ENCODE data around the gene LANCL2. TPM values are rescaled to one million over a fixed set of nuclear protein-coding genes. Genes with fewer than 3 reads are reported as not detected.
A peak's percentile ranks its signal among the peaks of the same experiment; 100 is the strongest.

Gene LANCL2
- total and polyA plus RNA-seq, 3 experiments from 2014 or later, result 7.4 to 24.1 (median 22.1) TPM

DNA sequence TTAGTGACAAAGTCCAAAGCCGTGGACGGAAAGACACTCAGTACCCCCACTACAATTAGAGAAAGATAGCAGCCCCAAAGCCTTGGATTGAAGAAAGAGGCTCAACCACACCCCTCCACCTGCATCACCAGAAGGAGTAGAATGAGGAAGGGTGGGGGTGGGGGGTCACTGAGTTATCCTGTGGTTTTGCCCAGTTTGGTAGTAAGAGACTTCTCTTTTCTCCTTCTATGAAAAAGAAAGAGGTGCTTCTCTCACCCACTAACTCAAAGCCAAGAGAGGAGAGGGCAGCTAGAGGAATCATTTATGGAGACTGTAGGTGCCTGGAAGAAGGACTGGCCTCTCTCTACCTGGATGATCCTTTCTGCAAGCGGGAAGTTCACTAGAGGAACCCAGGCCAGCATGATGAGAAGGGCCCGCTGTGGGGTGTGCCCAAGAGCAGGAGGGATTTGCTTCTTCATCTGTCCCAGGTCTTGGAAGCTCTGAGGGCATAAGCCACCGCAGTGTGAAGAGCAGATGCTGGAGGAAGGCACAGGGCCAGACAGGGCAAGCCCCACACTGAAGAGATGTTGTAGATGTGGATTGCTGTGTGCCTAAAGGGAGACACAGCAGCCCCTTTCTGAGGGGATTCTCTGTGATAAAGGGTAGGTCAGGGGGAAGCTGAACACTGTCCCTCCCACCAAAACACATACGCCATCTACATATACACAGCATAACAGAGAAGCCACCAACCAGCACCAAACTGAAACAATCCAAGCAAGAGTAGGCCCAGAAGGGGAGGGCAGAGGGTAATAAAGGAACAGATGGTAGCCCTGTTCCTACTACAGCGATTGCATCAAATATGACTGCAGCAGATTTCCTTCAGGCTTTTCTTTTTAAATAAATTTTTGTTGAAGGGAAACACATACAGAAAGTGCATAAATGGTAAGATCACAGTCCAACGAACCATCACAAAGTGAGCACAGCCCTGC, 25.8 kb upstream of the LANCL2 start:
- Mint-ChIP-seq H3K9me3 (no peaks in the 10 kb centered on the region), H3K4me3 (no peak overlapping the region), H3K27ac (no peak overlapping the region), H3K4me1 (no peaks in the 10 kb centered on the region), H3K27me3 (no peaks in the 10 kb centered on the region), H3K36me3 (no peaks in the 10 kb centered on the region)
- POLR2A ChIA-PET, result no interaction called here
- Histone ChIP-seq H3K4me3 (ENCODE audit: low read length) (no peak overlapping the region), H3K4me1 (ENCODE audit: insufficient read depth, low read length) (no peaks in the 10 kb centered on the region), H3K27ac (ENCODE audit: low read depth, low read length) (no peak overlapping the region), H3K27me3 (ENCODE audit: insufficient read depth, low read length, poor library complexity, severe bottlenecking) (no peaks in the 10 kb centered on the region), H3K36me3 (ENCODE audit: insufficient read depth, low read length) (no peaks in the 10 kb centered on the region), H3K9me3 (ENCODE audit: low read length) (no peaks in the 10 kb centered on the region)
- CTCF ChIA-PET, result no interaction called here
- DNase-seq, result no peak

DNA sequence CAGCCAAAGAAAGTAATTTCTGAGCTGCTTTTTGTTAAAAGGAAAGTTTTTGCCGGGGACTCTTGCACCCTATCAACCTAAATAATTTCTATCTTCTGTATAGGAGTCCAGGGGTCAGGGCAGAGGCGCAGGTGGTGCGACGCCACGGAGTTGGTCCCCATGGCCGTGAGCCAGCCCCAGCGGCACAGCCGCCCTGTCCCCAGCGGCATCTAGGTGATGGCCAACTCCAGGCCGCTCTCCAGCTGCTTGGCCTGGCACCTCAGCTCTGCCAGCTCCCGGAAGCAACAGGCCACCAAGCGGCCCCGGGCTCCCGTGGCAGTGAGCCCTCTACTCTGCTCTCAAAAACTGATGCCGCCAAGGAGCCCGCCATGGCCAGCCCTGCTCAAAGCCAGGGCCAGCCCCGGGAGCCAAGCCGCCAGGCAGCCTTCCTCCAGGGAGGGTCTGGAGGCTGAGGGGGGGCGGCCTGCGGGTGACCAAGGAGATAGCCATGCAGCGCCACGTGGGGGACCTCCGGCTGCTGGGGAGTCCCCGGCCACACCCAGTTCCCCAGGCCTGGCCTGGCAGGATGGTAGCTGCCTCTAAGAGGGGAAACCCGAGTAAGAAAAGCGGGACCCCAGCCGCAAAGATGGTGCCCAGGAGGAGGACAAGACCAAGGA, 22.8 kb upstream of the LANCL2 start:
- H3K27me3 Mint-ChIP-seq, result peaks cover 0 to 7% of the 10 kb centered on the region in 2 donors
- CTCF ChIA-PET, result no interaction called here

DNA sequence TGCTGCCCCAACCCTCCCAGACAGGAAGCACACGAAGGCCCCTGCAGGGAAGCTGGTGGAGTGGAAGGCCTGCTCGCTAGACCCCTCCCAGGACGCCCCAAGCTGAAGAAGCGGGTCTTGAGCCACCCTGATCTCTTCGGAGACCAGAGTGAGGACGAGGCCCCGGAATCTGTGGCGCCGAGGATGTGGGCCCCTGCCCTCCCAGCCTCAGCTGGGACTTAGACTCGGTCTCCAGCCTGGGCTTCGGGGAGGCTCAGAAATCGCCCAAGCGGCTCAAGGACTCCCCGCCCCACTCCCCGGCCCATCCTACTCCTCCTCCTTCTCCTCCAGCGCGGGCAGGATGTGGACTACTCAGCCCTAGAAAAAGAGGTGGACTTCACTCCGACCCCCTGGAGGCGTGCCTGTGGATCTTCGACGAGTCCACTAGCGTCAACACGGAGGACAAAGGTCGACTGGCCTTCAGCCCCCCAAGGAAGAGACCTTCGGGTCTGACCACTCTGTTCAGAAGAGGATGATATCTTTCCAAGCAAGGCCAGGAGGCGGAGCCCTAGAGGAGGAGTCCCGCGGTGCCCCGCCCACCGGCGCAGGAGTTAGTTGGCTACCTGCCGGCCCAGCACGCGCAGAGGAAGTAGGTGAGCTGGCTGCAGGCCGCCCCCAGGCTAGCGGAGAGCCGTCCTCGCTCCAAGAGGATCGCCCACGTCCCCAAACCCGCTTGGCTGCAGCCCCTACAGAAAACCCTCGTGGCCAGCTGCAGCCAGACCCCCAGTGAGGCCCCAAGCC, 21.9 kb upstream of the LANCL2 start:
- peak overlapping the region in 1 of 7 donors; percentile 63 for H3K4me3 Mint-ChIP-seq
- no peaks in the 10 kb centered on the region for H3K9me3 ChIP-seq (ENCODE audit: low read length)
- no peaks in the 10 kb centered on the region for H3K9me3 Mint-ChIP-seq
- DNase-seq, result no peak
- H3K4me3 ChIP-seq (ENCODE audit: low read length), result no peak overlapping the region
- H3K27me3 ChIP-seq (ENCODE audit: insufficient read depth, low read length, poor library complexity, severe bottlenecking), result no peaks in the 10 kb centered on the region
- H3K4me1 ChIP-seq (ENCODE audit: insufficient read depth, low read length), result no peaks in the 10 kb centered on the region
- no peak overlapping the region for H3K27ac Mint-ChIP-seq
- POLR2A ChIA-PET, result no interaction called here
- CTCF ChIA-PET, result no interaction called here
- H3K27ac ChIP-seq (ENCODE audit: low read depth, low read length), result no peak overlapping the region
- H3K27me3 Mint-ChIP-seq, result peaks cover 0 to 7% of the 10 kb centered on the region in 2 donors
- H3K36me3 Mint-ChIP-seq, result no peaks in the 10 kb centered on the region
- no peaks in the 10 kb centered on the region for H3K36me3 ChIP-seq (ENCODE audit: insufficient read depth, low read length)
- H3K4me1 Mint-ChIP-seq, result peaks cover 1 to 2% (median 2%) of the 10 kb centered on the region in 3 donors

More for the DNA sequence above, 22.8 kb upstream of the LANCL2 start:
- Mint-ChIP-seq H3K27ac (no peak overlapping the region), H3K36me3 (no peaks in the 10 kb centered on the region), H3K4me3 (no peak overlapping the region), H3K4me1 (no peaks in the 10 kb centered on the region), H3K9me3 (no peaks in the 10 kb centered on the region)
- H3K4me1 ChIP-seq (ENCODE audit: insufficient read depth, low read length), result no peaks in the 10 kb centered on the region
- H3K27ac ChIP-seq (ENCODE audit: low read depth, low read length), result no peak overlapping the region
- POLR2A ChIA-PET, result no interaction called here
- no peak overlapping the region for H3K4me3 ChIP-seq (ENCODE audit: low read length)
- no peak for DNase-seq
- no peaks in the 10 kb centered on the region for H3K27me3 ChIP-seq (ENCODE audit: insufficient read depth, low read length, poor library complexity, severe bottlenecking)
- H3K9me3 ChIP-seq (ENCODE audit: low read length), result no peaks in the 10 kb centered on the region
- H3K36me3 ChIP-seq (ENCODE audit: insufficient read depth, low read length), result no peaks in the 10 kb centered on the region

DNA sequence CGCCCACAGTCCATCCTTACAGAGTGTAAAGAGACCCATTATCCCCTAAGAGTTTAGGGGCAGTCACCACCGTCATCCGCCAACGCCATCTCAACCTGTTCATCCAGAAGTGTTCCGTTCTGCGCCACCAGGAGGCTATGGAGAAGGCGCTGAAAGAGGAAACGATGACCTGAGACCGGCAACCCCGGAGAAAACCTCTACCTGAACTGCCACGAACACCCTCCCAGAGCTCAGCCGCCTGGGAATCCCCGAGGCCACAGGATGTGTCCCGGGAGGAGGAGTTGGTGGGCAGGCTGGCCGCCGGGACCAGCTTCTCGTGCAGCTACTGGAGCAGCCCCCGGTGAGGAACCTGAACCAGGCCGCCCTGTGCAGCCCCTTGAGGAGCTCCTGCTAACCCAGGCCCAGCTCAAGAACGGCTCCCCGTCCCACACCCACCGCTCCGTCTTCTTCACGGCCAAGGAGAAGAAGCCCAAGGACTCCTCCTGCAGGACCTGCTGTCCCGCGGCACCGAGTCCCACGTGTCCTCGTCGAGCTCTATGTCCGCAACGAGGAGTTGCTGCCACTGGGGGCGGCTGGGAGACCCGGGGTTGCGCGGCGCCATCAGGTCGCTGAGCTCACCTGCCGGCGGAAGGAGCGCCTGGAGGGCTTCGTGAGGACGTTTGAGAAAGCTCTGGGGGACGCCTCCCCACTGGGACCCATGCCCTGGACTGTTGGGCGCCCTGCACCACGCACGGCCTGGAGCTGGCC, 21.1 kb upstream of the LANCL2 start:
- ChIA-PET CTCF (no interaction called here), POLR2A (no interaction called here)
- no peak overlapping the region for H3K27ac ChIP-seq (ENCODE audit: low read depth, low read length)
- H3K36me3 ChIP-seq (ENCODE audit: insufficient read depth, low read length), result no peaks in the 10 kb centered on the region
- Mint-ChIP-seq H3K4me3 (no peak overlapping the region), H3K27ac (no peak overlapping the region), H3K4me1 (peaks cover 6 to 10% (median 10%) of the 10 kb centered on the region in 3 donors), H3K9me3 (no peaks in the 10 kb centered on the region), H3K27me3 (peaks cover 0 to 7% of the 10 kb centered on the region in 2 donors), H3K36me3 (no peaks in the 10 kb centered on the region)
- H3K9me3 ChIP-seq (ENCODE audit: low read length), result no peaks in the 10 kb centered on the region
- no peaks in the 10 kb centered on the region for H3K4me1 ChIP-seq (ENCODE audit: insufficient read depth, low read length)
- H3K4me3 ChIP-seq (ENCODE audit: low read length), result no peak overlapping the region
- no peak for DNase-seq
- H3K27me3 ChIP-seq (ENCODE audit: insufficient read depth, low read length, poor library complexity, severe bottlenecking), result no peaks in the 10 kb centered on the region

DNA sequence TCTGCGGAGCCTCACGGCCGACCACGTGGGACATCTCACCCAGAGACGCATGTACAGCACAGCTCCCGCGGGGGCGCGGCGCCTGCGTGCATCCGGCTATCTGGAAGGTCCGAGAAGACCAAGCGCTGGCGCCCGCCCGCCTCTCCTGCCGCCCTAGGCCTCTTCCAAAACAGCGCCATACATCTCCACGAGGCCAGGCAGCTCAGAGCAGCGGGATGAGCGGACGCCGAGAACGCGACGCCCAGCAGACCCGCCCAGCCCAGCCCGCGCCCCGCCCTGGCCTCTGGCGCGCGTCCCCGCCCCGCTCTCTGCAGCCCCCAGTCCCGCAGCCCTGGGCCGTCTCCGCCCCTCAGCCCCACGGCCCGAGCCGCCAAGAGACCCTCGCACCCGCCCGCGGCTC, 20.3 kb upstream of the LANCL2 start:
- Histone ChIP-seq H3K9me3 (ENCODE audit: low read length) (no peaks in the 10 kb centered on the region), H3K27me3 (ENCODE audit: insufficient read depth, low read length, poor library complexity, severe bottlenecking) (no peaks in the 10 kb centered on the region), H3K4me1 (ENCODE audit: insufficient read depth, low read length) (no peaks in the 10 kb centered on the region), H3K36me3 (ENCODE audit: insufficient read depth, low read length) (no peaks in the 10 kb centered on the region), H3K4me3 (ENCODE audit: low read length) (no peak overlapping the region), H3K27ac (ENCODE audit: low read depth, low read length) (no peak overlapping the region)
- H3K9me3 Mint-ChIP-seq, result no peaks in the 10 kb centered on the region
- CTCF ChIA-PET, result no interaction called here
- H3K27ac Mint-ChIP-seq, result no peak overlapping the region
- no peaks in the 10 kb centered on the region for H3K36me3 Mint-ChIP-seq
- no peak overlapping the region for H3K4me3 Mint-ChIP-seq
- POLR2A ChIA-PET, result no interaction called here
- peaks cover 0 to 11% of the 10 kb centered on the region in 2 donors for H3K27me3 Mint-ChIP-seq
- peaks cover 6 to 12% (median 11%) of the 10 kb centered on the region in 3 donors for H3K4me1 Mint-ChIP-seq
- no peak for DNase-seq

DNA sequence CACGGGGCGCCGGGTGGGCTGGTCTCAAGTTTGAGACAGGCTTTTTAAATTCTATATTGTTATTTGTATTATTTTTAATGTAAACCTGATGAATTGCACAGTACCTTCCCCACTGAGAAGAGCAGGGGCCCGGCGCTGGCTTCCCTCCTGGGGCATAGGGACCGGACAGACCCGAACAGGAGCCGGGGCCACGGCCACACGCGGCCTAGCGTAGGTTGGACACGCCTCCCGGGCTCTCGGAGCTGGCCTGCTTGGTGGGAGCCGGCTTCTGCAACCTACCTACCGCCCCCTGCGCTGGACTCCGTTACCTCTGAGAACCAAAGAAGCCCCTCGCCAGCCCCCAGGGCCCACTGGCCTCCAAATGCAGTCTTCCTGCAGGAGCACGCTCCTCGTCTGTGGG, 19.8 kb upstream of the LANCL2 start:
- H3K4me1 ChIP-seq (ENCODE audit: insufficient read depth, low read length), result no peaks in the 10 kb centered on the region
- POLR2A ChIA-PET, result no interaction called here
- CTCF ChIA-PET, result no interaction called here

DNA sequence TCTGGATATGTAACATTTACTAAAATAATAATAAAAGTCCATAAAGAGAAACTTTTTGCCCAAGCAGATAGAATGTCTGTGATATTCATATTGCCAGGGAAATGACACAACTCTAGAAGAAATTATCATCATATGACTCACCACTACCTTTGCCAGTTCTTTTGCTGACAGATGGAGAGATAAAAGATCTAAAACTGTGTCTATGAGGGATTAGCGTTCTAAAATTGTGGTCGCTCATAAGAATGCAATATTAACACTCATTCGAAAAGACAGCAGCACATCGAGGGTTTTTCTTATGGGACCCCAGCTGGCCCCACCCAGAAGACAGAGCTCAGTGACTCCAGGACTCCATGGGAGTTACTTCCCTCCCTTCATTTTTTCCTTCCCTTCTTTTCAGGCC, 16.6 kb upstream of the LANCL2 start:
- CTCF ChIA-PET, result interaction anchor here (0.9 to 1.7 kb wide), 2 partner anchors 17 to 39 kb away, joined by 4 read pairs; partner anchors contain the start of gene LANCL2
- no peak overlapping the region for H3K4me3 Mint-ChIP-seq
- H3K27me3 ChIP-seq (ENCODE audit: insufficient read depth, low read length, poor library complexity, severe bottlenecking), result no peaks in the 10 kb centered on the region

More for the DNA sequence above, 19.8 kb upstream of the LANCL2 start:
- Mint-ChIP-seq H3K27me3 (peaks cover 0 to 13% of the 10 kb centered on the region in 2 donors), H3K4me1 (peaks cover 6 to 12% (median 11%) of the 10 kb centered on the region in 3 donors), H3K36me3 (no peaks in the 10 kb centered on the region), H3K4me3 (no peak overlapping the region), H3K9me3 (no peaks in the 10 kb centered on the region), H3K27ac (no peak overlapping the region)
- no peaks in the 10 kb centered on the region for H3K9me3 ChIP-seq (ENCODE audit: low read length)
- no peak for DNase-seq
- no peaks in the 10 kb centered on the region for H3K27me3 ChIP-seq (ENCODE audit: insufficient read depth, low read length, poor library complexity, severe bottlenecking)
- no peaks in the 10 kb centered on the region for H3K36me3 ChIP-seq (ENCODE audit: insufficient read depth, low read length)
- no peak overlapping the region for H3K27ac ChIP-seq (ENCODE audit: low read depth, low read length)
- no peak overlapping the region for H3K4me3 ChIP-seq (ENCODE audit: low read length)

More for the DNA sequence above, 16.6 kb upstream of the LANCL2 start:
- POLR2A ChIA-PET, result no interaction called here
- Histone ChIP-seq H3K4me1 (ENCODE audit: insufficient read depth, low read length) (no peaks in the 10 kb centered on the region), H3K27ac (ENCODE audit: low read depth, low read length) (no peak overlapping the region), H3K36me3 (ENCODE audit: insufficient read depth, low read length) (no peaks in the 10 kb centered on the region), H3K4me3 (ENCODE audit: low read length) (no peak overlapping the region), H3K9me3 (ENCODE audit: low read length) (no peaks in the 10 kb centered on the region)
- H3K27me3 Mint-ChIP-seq, result peaks cover 0 to 15% of the 10 kb centered on the region in 2 donors
- H3K27ac Mint-ChIP-seq, result peak overlapping the region in 4 of 8 donors; percentile 15 to 53 (median 42)
- DNase-seq, result no peak
- no peaks in the 10 kb centered on the region for H3K36me3 Mint-ChIP-seq
- no peaks in the 10 kb centered on the region for H3K9me3 Mint-ChIP-seq
- H3K4me1 Mint-ChIP-seq, result peaks cover 6 to 12% (median 11%) of the 10 kb centered on the region in 3 donors
